IMR-90 (cell line): ENCODE measurements around the gene FANCL. TPM values are rescaled to one million over a fixed set of nuclear protein-coding genes. Genes with fewer than 3 reads are reported as not detected.
"Not testable (repeated sequence)": the region's sequence is repeated elsewhere in the genome, so short reads cannot be mapped to it uniquely, and the experiment has no call there.

Source experiments
- ATAC-seq: fragments of 200-7000 bp; cut with Tn5 transposase; 2 replicates; pipeline ENCODE4 v1.9.1; 2020; ENCODE audit warnings: low read depth, mild to moderate bottlenecking, moderate library complexity
- BruUV-seq: library from RNA; stranded (reverse); fragments of 400-500 nt; replicated peaks from 2 replicates; lab custom pipeline; 2021; lab: Mats Ljungman, UMichigan
- CTCF ChIA-PET: fragments of 300-600 bp; formaldehyde crosslinking; extraction: SDS; loops from one replicate; lab custom pipeline; 2021; ENCODE audit warnings: antibody characterized with exemption; lab: Yijun Ruan, JAX
- POLR2A ChIA-PET: fragments of 300-600 bp; sonication (Branson Sonifier 250); formaldehyde crosslinking; loops from one replicate; lab custom pipeline; 2022; ENCODE audit warnings: antibody characterized with exemption; ENCODE audit not compliant: unreplicated experiment; lab: Charles Lee
- DNase-seq: peaks from one replicate; pipeline ENCODE4 v3.0.0; 2013
- H2AFZ ChIP-seq: replicated peaks from 2 replicates; pipeline ENCODE3; 2013; ENCODE audit warnings: low read length, mild to moderate bottlenecking; ENCODE audit not compliant: poor library complexity
- H2AK5ac ChIP-seq: 2 replicates; pipeline ENCODE4 v1.6.1; 2013; ENCODE audit warnings: low read depth, low read length, inconsistent platforms
- H2AK9ac ChIP-seq: replicated peaks from 2 replicates; pipeline ENCODE3; 2013; ENCODE audit warnings: mild to moderate bottlenecking, low read depth, low read length, moderate library complexity; ENCODE audit not compliant: poor library complexity
- H2BK120ac ChIP-seq: 2 replicates; pipeline ENCODE4 v1.6.1; 2013; ENCODE audit warnings: low read depth, low read length, inconsistent platforms
- H2BK15ac ChIP-seq: 3 replicates; pipeline ENCODE4 v1.6.1; 2013; ENCODE audit warnings: low read depth, low read length, inconsistent platforms
- H2BK20ac ChIP-seq: 2 replicates; pipeline ENCODE4 v1.6.1; 2013; ENCODE audit warnings: low read depth, mild to moderate bottlenecking, inconsistent platforms, low read length, moderate library complexity
- H2BK5ac ChIP-seq: 2 replicates; pipeline ENCODE4 v1.6.1; 2013; ENCODE audit warnings: mild to moderate bottlenecking, low read depth, low read length, inconsistent platforms; ENCODE audit not compliant: poor library complexity, severe bottlenecking
- H3K14ac ChIP-seq: replicated peaks from 2 replicates; pipeline ENCODE4 v1.6.1; 2013; ENCODE audit warnings: low read depth, low read length, inconsistent platforms
- H3K18ac ChIP-seq: 2 replicates; pipeline ENCODE4 v1.6.1; 2013; ENCODE audit warnings: low read depth, low read length, control low read depth
- H3K23ac ChIP-seq: 2 replicates; pipeline ENCODE4 v1.6.1; 2013; ENCODE audit warnings: low read depth, low read length, inconsistent platforms
- H3K27ac ChIP-seq: 2 replicates; pipeline ENCODE4 v1.5.1; 2013; ENCODE audit warnings: mild to moderate bottlenecking, control low read depth, low read length; ENCODE audit not compliant: insufficient read depth
- H3K27me3 ChIP-seq: 2 replicates; pipeline ENCODE4 v1.6.1; 2013; ENCODE audit warnings: low read length; ENCODE audit not compliant: control insufficient read depth, insufficient read depth
- H3K36me3 ChIP-seq: 2 replicates; pipeline ENCODE4 v1.6.1; 2013; ENCODE audit warnings: low read length, mixed read lengths; ENCODE audit not compliant: control insufficient read depth, insufficient read depth
- H3K4ac ChIP-seq: 2 replicates; pipeline ENCODE4 v1.6.1; 2013; ENCODE audit warnings: low read depth, low read length, inconsistent platforms
- H3K4me1 ChIP-seq: 2 replicates; pipeline ENCODE4 v1.6.1; 2013; ENCODE audit warnings: low read length, mixed read lengths; ENCODE audit not compliant: control insufficient read depth, insufficient read depth
- H3K4me2 ChIP-seq: 2 replicates; pipeline ENCODE4 v1.6.1; 2013; ENCODE audit warnings: low read depth, mild to moderate bottlenecking, control low read depth, low read length, moderate library complexity
- H3K4me3 ChIP-seq: 2 replicates; pipeline ENCODE4 v1.5.1; 2013; ENCODE audit warnings: low read depth, mild to moderate bottlenecking, control low read depth, low read length, moderate library complexity; ENCODE audit not compliant: insufficient read depth
- H3K56ac ChIP-seq: 2 replicates; pipeline ENCODE4 v1.6.1; 2013; ENCODE audit warnings: low read length, inconsistent platforms; ENCODE audit not compliant: insufficient read depth; ENCODE audit errors: extremely low read depth
- H3K79me1 ChIP-seq, 2 experiments: 2 replicates each; pipeline ENCODE4 v1.6.1; 2013; ENCODE audit warnings: low read length in 2 of 2, inconsistent platforms in 1 of 2, low read depth in 1 of 2
- H3K9ac ChIP-seq: 2 replicates; pipeline ENCODE4 v1.6.1; 2013; ENCODE audit warnings: low read depth, low read length, control low read depth
- H3K9me1 ChIP-seq: 2 replicates; pipeline ENCODE4 v1.6.1; 2013; ENCODE audit warnings: low read length, inconsistent platforms; ENCODE audit not compliant: insufficient read depth
- H3K9me3 ChIP-seq: 2 replicates; pipeline ENCODE4 v1.6.1; 2013; ENCODE audit warnings: low read length; ENCODE audit not compliant: control insufficient read depth, insufficient read depth
- H4K20me1 ChIP-seq: 2 replicates; pipeline ENCODE4 v1.6.1; 2013; ENCODE audit warnings: low read length, inconsistent platforms; ENCODE audit not compliant: insufficient read depth
- H4K5ac ChIP-seq: 2 replicates; pipeline ENCODE4 v1.6.1; 2013; ENCODE audit warnings: mild to moderate bottlenecking, low read depth, low read length, control low read depth
- H4K8ac ChIP-seq, 2 experiments: 2 replicates each; pipeline ENCODE4 v1.6.1; 2013; ENCODE audit warnings: low read depth in 2 of 2, low read length in 2 of 2, control low read depth in 1 of 2, inconsistent platforms in 1 of 2
- H4K91ac ChIP-seq: 2 replicates; pipeline ENCODE4 v1.6.1; 2013; ENCODE audit warnings: low read depth, low read length, inconsistent platforms; ENCODE audit not compliant: insufficient read depth
- WGBS, 2 experiments: methylation state at CpG; one replicate each; pipeline versions ENCODE4 v1.1.5 to v1.1.7; 2013; ENCODE audit warnings: missing lambda C conversion rate in 2 of 2; ENCODE audit not compliant: insufficient read length in 1 of 2; ENCODE audit errors: extremely low coverage in 2 of 2; 5-methylcytosine and 5-hydroxymethylcytosine counted together
- dilution Hi-C: fragments of 300-500 bp; cut with HindIII; formaldehyde crosslinking; loops from one replicate; pipeline ENCODE4 v1.14.3; 2018; ENCODE audit warnings: low sequenced_read_pairs; ENCODE audit not compliant: unreplicated experiment
- in situ Hi-C: fragments of 300-500 bp; cut with MboI; formaldehyde crosslinking; loops from 3 replicates; pipeline ENCODE4 v1.14.3; 2019; ENCODE audit warnings: low sequenced_read_pairs, inconsistent platforms, mixed read lengths
- intact Hi-C: fragments of 100-400 bp; cut with micrococcal nuclease; formaldehyde crosslinking; loops from 2 replicates; pipeline ENCODE4 v1.10.0; 2022
- polyA plus RNA-seq, 3 experiments: library from polyadenylated mRNA; depleted of rRNA; stranded (reverse); fragments of >200 nt; gene quantifications; 2 replicates each; pipeline ENCODE4 v1.2.3, GENCODE V29; 2012; ENCODE audit warnings: low replicate concordance in 1 of 3
- total RNA-seq: library from RNA; depleted of rRNA; stranded (reverse); fragments of >200 nt; gene quantifications from 2 replicates; pipeline ENCODE4 v1.2.3, GENCODE V29; 2012

FANCL gene
- total and polyA plus RNA-seq, 2 of the 4 experiments (the other 2 are of a cell fraction) = 9.0 to 12.7 TPM

GRCh38 chr2:58169845-58170244 is 71.3 kb downstream of the FANCL start:
- dilution Hi-C loops, H2AFZ ChIP-seq, in situ Hi-C loops, H3K9me1 ChIP-seq, H4K8ac ChIP-seq, H2BK15ac ChIP-seq, DNase-seq, H3K9ac ChIP-seq, H4K91ac ChIP-seq, POLR2A ChIA-PET, H3K27ac ChIP-seq, H2BK120ac ChIP-seq, H3K14ac ChIP-seq, H3K4me1 ChIP-seq, H3K4me2 ChIP-seq, CTCF ChIA-PET, H3K9me3 ChIP-seq, H3K36me3 ChIP-seq, H3K27me3 ChIP-seq, H2AK9ac ChIP-seq, H3K79me1 ChIP-seq, intact Hi-C loops, H4K5ac ChIP-seq, H2BK5ac ChIP-seq, H3K4ac ChIP-seq, ATAC-seq, H3K4me3 ChIP-seq, H3K18ac ChIP-seq, BruUV-seq, H3K23ac ChIP-seq, H3K56ac ChIP-seq, H2BK20ac ChIP-seq, H4K20me1 ChIP-seq, H2AK5ac ChIP-seq: not testable (repeated sequence)

GRCh38 chr2:58168130-58168529 is 73.0 kb downstream of the FANCL start:
- 100% methylated on average over 2 of the region's 6 CpGs; no CpG with 5 or more reads in 1 of the 2 experiments for WGBS, 2 experiments
- ATAC-seq = not testable (repeated sequence)

More at GRCh38 chr2:58168130-58168529, 73.0 kb downstream of the FANCL start:
- H2BK15ac ChIP-seq, H3K9me3 ChIP-seq, H2AK9ac ChIP-seq, H2AFZ ChIP-seq, H2BK20ac ChIP-seq, DNase-seq, H2BK120ac ChIP-seq, H3K9me1 ChIP-seq, H3K4me2 ChIP-seq, H3K9ac ChIP-seq, H3K4me1 ChIP-seq, intact Hi-C loops, H3K23ac ChIP-seq, H3K27me3 ChIP-seq, H2BK5ac ChIP-seq, H3K18ac ChIP-seq, H3K56ac ChIP-seq, in situ Hi-C loops, H4K5ac ChIP-seq, H3K14ac ChIP-seq, H3K79me1 ChIP-seq, H4K91ac ChIP-seq, H3K4ac ChIP-seq, H3K36me3 ChIP-seq, BruUV-seq, H4K20me1 ChIP-seq, H3K27ac ChIP-seq, H2AK5ac ChIP-seq, H3K4me3 ChIP-seq, H4K8ac ChIP-seq, dilution Hi-C loops: not testable (repeated sequence)
- ChIA-PET POLR2A (interaction anchor here (0.7 kb wide), 1 partner anchor 93 kb away, joined by 6 read pairs; no protein-coding TSS in a partner anchor), CTCF (interaction anchor here (0.6 kb wide), 1 partner anchor 13 kb away, joined by 4 read pairs; no protein-coding TSS in a partner anchor)
